GM12878 (cell line): ENCODE results near the gene ACTR1A. TPM values are rescaled to one million over a fixed set of nuclear protein-coding genes. Genes with fewer than 3 reads are reported as not detected.

Experiments used
- CEBPB ChIP-seq, 2 experiments: fragments of 150-350 bp in 1 of 2; IDR thresholded peaks; 2 replicates each; pipeline ENCODE4 v1.6.1; 2012 to 2014; ENCODE audit warnings: low read depth in 2 of 2, low read length in 2 of 2, borderline replicate concordance in 1 of 2, inconsistent platforms in 1 of 2
- DPF2 ChIP-seq: fragments of 450-650 bp; IDR thresholded peaks from 2 replicates; pipeline ENCODE4 v1.6.1; 2017; ENCODE audit warnings: mild to moderate bottlenecking
- FOS ChIP-seq: IDR thresholded peaks from 3 replicates; pipeline ENCODE4 v1.6.1; 2011; ENCODE audit warnings: borderline replicate concordance; ENCODE audit not compliant: insufficient read length; ENCODE audit errors: extremely low read depth
- FOXK2 ChIP-seq: fragments of 450-650 bp; IDR thresholded peaks from 2 replicates; pipeline ENCODE4 v1.6.1; 2017; ENCODE audit warnings: mild to moderate bottlenecking, moderate library complexity
- GABPA ChIP-seq: IDR thresholded peaks from 2 replicates; pipeline ENCODE4 v1.6.1; 2014; ENCODE audit warnings: antibody characterized with exemption, low read depth, mild to moderate bottlenecking, inconsistent platforms
- IRF3 ChIP-seq: fragments of 450-650 bp; IDR thresholded peaks from 2 replicates; pipeline ENCODE4 v1.6.1; 2014; ENCODE audit warnings: mild to moderate bottlenecking
- MEF2B ChIP-seq: fragments of 450-650 bp; IDR thresholded peaks from 2 replicates; pipeline ENCODE4 v1.6.1; 2018; ENCODE audit warnings: mild to moderate bottlenecking, moderate library complexity; ENCODE audit not compliant: partially characterized antibody, poor library complexity, severe bottlenecking
- MLLT1 ChIP-seq: fragments of 450-650 bp; IDR thresholded peaks from 2 replicates; pipeline ENCODE4 v1.6.1; 2016; ENCODE audit warnings: mild to moderate bottlenecking
- NR2C1 ChIP-seq: fragments of 450-650 bp; IDR thresholded peaks from 2 replicates; pipeline ENCODE4 v1.6.1; 2017; ENCODE audit warnings: antibody characterized with exemption, mild to moderate bottlenecking, moderate library complexity
- NRF1 ChIP-seq: conservative IDR thresholded peaks from 2 replicates; pipeline ENCODE4 v1.6.1; 2011; ENCODE audit warnings: mild to moderate bottlenecking, low read depth, low read length, improper control_type of control experiment
- PBX3 ChIP-seq: IDR thresholded peaks from 2 replicates; pipeline ENCODE4 v1.6.1; 2011; ENCODE audit warnings: mild to moderate bottlenecking, low read depth, low read length, moderate library complexity; ENCODE audit not compliant: insufficient replicate concordance
- POLR2AphosphoS2 ChIP-seq: IDR thresholded peaks from 2 replicates; pipeline ENCODE4 v1.6.1; 2011; ENCODE audit warnings: low read depth, mild to moderate bottlenecking, low read length, improper control_type of control experiment, moderate library complexity
- POU2F2 ChIP-seq: IDR thresholded peaks from 3 replicates; pipeline ENCODE4 v1.6.1; 2011; ENCODE audit warnings: low read depth, mild to moderate bottlenecking, low read length, borderline replicate concordance
- RELA ChIP-seq: fragments of 450-650 bp; IDR thresholded peaks from 2 replicates; pipeline ENCODE4 v1.8.0; 2014; ENCODE audit warnings: borderline replicate concordance; ENCODE audit not compliant: partially characterized antibody
- RFX5 ChIP-seq: IDR thresholded peaks from 2 replicates; pipeline ENCODE4 v1.6.1; 2011; ENCODE audit warnings: low read depth, low read length, improper control_type of control experiment
- RUNX3 ChIP-seq: IDR thresholded peaks from 2 replicates; pipeline ENCODE4 v1.6.1; 2012; ENCODE audit warnings: low read length, inconsistent platforms
- SMARCA5 ChIP-seq: fragments of 450-650 bp; IDR thresholded peaks from 2 replicates; pipeline ENCODE4 v1.6.1; 2017; ENCODE audit warnings: mild to moderate bottlenecking
- SUPT20H ChIP-seq: IDR thresholded peaks from 2 replicates; pipeline ENCODE4 v1.6.1; 2011; ENCODE audit warnings: low read depth, mild to moderate bottlenecking, low read length, moderate library complexity, borderline replicate concordance; ENCODE audit not compliant: control insufficient read depth
- TAF1 ChIP-seq: IDR thresholded peaks from 2 replicates; pipeline ENCODE4 v1.6.1; 2011; ENCODE audit warnings: mild to moderate bottlenecking, low read depth, low read length, borderline replicate concordance
- TCF12 ChIP-seq: IDR thresholded peaks from 2 replicates; pipeline ENCODE4 v1.6.1; 2011; ENCODE audit warnings: low read depth, mild to moderate bottlenecking, low read length
- YY1 ChIP-seq: IDR thresholded peaks from 2 replicates; pipeline ENCODE4 v1.6.1; 2011; ENCODE audit warnings: low read depth, mild to moderate bottlenecking, low read length
- polyA plus RNA-seq, 11 experiments: library from polyadenylated mRNA; depleted of rRNA in 4 of 11; unstranded in 6 of 11; stranded (reverse) in 5 of 11; fragments of >200 nt; fragmentation: Nextera tagmentation in 4 of 11; fragmentation: Illumina TruSeq in 1 of 11; extraction: Ambion mirVana in 4 of 11; extraction: Trizol in 1 of 11; gene quantifications; 1 replicate in 1 of 11; 2 replicates in 10 of 11; pipeline versions ENCODE4 v1.2.1 to v1.2.3, GENCODE V29; 2011 to 2016; ENCODE audit warnings: inconsistent platforms in 2 of 11, missing spikeins in 2 of 11, low read depth in 1 of 11
- total RNA-seq, 4 experiments: library from RNA; depleted of rRNA in 3 of 4; stranded (reverse); fragments of >200 nt in 3 of 4; fragmentation: Illumina TruSeq in 1 of 4; extraction: Trizol in 1 of 4; gene quantifications; 2 replicates each; pipeline versions ENCODE4 v1.2.1 to v1.2.3, GENCODE V29; 2013 to 2021
- TF ChIP-seq, protein P1 (sequence below): fragments of 450-650 bp; IDR thresholded peaks from 2 replicates; pipeline ENCODE4 v1.6.1; 2017; ENCODE audit warnings: mild to moderate bottlenecking, moderate library complexity

Gene ACTR1A
- total and polyA plus RNA-seq, 10 of the 15 experiments (the other 5 are each of a cell fraction or from before 2014, with no cell fraction given) = 43.0 to 110 (median 78.9) TPM

GRCh38 chr10:102450374-102451104 lies 52.0 kb downstream of the ACTR1A start (continued):
- TF ChIP-seq IRF3 (no peak), RFX5 (no peak), TCF12 (0 out of 2 replicates have a peak, but pooled peaks have one; percentile 59), TAF1 (peak; percentile 72; the same call in 1 of the 2 replicates), FOXK2 (no peak), DPF2 (peak; percentile 91; the same call in 1 of the 2 replicates), YY1 (peak; percentile 50; the same call in 1 of the 2 replicates), CEBPB (IDR thresholded peaks at IDR 0.05; ENCODE audit: borderline replicate concordance in 1 of 2, low read depth in 2 of 2, low read length in 2 of 2) (no peak), SUPT20H (no peak), PBX3 (no peak), NRF1 (0 out of 2 replicates have a peak, but pooled peaks have one; percentile 29), GABPA (no peak), FOS (no peak), POLR2AphosphoS2 (no peak), RELA (peak; percentile 40), POU2F2 (0 out of 3 replicates have a peak, but pooled peaks have one; percentile 64), SMARCA5 (peak; percentile 83; the same call in 1 of the 2 replicates), MEF2B (peak; percentile 84), MLLT1 (no peak), RUNX3 (0 out of 2 replicates have a peak, but pooled peaks have one; percentile 25), NR2C1 (peak; percentile 28; the same call in 1 of the 2 replicates)
- TF ChIP-seq, protein P1, sequence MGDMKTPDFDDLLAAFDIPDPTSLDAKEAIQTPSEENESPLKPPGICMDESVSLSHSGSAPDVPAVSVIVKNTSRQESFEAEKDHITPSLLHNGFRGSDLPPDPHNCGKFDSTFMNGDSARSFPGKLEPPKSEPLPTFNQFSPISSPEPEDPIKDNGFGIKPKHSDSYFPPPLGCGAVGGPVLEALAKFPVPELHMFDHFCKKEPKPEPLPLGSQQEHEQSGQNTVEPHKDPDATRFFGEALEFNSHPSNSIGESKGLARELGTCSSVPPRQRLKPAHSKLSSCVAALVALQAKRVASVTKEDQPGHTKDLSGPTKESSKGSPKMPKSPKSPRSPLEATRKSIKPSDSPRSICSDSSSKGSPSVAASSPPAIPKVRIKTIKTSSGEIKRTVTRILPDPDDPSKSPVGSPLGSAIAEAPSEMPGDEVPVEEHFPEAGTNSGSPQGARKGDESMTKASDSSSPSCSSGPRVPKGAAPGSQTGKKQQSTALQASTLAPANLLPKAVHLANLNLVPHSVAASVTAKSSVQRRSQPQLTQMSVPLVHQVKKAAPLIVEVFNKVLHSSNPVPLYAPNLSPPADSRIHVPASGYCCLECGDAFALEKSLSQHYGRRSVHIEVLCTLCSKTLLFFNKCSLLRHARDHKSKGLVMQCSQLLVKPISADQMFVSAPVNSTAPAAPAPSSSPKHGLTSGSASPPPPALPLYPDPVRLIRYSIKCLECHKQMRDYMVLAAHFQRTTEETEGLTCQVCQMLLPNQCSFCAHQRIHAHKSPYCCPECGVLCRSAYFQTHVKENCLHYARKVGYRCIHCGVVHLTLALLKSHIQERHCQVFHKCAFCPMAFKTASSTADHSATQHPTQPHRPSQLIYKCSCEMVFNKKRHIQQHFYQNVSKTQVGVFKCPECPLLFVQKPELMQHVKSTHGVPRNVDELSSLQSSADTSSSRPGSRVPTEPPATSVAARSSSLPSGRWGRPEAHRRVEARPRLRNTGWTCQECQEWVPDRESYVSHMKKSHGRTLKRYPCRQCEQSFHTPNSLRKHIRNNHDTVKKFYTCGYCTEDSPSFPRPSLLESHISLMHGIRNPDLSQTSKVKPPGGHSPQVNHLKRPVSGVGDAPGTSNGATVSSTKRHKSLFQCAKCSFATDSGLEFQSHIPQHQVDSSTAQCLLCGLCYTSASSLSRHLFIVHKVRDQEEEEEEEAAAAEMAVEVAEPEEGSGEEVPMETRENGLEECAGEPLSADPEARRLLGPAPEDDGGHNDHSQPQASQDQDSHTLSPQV = no peak
